ENCODE results near the gene ARHGAP10.

The ARHGAP10 gene

DNA sequence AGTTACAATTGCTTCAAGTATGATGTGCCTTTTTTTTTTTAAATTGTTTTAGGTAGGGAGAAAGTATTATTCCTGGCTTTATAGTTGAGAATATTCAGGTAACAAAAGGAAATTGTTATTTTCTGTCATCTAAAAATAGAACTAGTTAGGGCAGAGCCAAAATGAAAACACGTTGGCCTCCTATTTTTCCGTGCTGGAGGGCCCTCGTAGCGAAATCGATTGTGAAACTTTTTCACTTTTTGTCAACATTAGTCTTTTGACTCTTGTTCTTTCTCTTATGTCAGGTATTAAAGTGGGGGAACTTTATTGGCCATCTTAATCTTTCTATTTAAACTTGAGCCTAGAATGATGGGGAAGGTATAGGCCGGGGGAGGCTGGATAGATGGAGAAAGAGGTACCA, 104.9 kb downstream of the ARHGAP10 start:
- H3K27ac ChIP-seq: no peak overlapping the region
- TF ChIP-seq CTCF (conservative IDR thresholded peaks at IDR 0.05): no peak

GRCh38 chr4:147837435-147837834, 105.5 kb downstream of the ARHGAP10 start:
- no peak overlapping the region for H3K27ac ChIP-seq
- TF ChIP-seq CTCF (conservative IDR thresholded peaks at IDR 0.05): no peak

- H3K27ac ChIP-seq: no peak overlapping the region
- TF ChIP-seq CTCF (conservative IDR thresholded peaks at IDR 0.05): no peak
These were observed 106.0 kb downstream of the ARHGAP10 start for GRCh38 chr4:147837854-147838253.

DNA sequence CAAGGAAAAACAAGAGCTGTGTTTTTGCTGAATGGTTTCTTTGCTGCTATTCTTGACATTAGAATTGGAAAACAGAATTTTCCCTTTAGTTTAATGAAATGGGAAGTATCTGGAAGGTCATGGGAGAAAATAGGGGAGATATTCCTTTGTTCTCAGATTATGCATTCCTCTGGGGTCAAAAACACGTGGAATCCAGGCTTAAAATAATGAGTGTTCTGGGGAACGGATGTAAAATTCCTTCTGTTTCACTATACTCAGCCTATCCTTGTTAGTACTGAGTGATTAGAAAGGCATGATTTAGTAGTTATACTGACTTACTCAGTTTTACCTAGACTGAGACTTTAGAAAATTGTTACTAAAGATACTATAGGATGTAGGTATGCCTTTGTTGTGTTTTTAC, 107.3 kb downstream of the ARHGAP10 start:
- H3K27ac ChIP-seq: no peak overlapping the region
- no peak for TF ChIP-seq CTCF (conservative IDR thresholded peaks at IDR 0.05)

GRCh38 chr4:147839663-147840062, 107.8 kb downstream of the ARHGAP10 start:
- no peak for TF ChIP-seq CTCF (conservative IDR thresholded peaks at IDR 0.05)
- no peak overlapping the region for H3K27ac ChIP-seq

GRCh38 chr4:147840838-147841738, 109.2 kb downstream of the ARHGAP10 start:
- TF ChIP-seq CTCF (conservative IDR thresholded peaks at IDR 0.05): no peak
- no peak overlapping the region for H3K27ac ChIP-seq

DNA sequence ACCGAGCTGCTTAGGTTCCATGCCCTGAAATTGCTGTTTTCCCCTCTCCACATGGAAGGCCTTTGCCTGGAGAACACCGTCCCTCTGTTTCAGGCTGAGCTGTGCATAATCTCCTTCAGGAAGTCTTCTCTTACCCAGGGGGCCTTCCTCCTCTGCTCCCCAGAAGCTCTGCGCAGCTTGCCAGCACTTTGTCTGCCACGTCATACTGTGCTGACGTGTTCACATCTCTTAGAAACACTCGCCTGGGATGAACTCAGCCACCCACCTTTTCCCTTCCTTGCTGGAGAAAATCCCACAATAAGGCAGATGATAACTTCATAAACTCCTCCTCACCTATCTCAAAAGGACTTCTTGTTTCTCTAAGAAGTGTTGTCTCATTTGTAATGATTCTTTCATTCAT, 110.7 kb downstream of the ARHGAP10 start:
- H3K27ac ChIP-seq: no peak overlapping the region
- TF ChIP-seq CTCF (conservative IDR thresholded peaks at IDR 0.05): no peak

All from VCaP (cell line).